ENCODE data around the gene FOXC1. TPM values are rescaled to one million over a fixed set of nuclear protein-coding genes. Genes with fewer than 3 reads are reported as not detected.
A peak's percentile ranks its signal among the peaks of the same experiment; 100 is the strongest.

The FOXC1 gene
- total RNA-seq, 4 donors from 2014 or later, result 0.92 to 3.9 (median 2.0) TPM

GRCh38 chr6:1569377-1569776, 40.3 kb upstream of the FOXC1 start:
- DNase-seq (no peak), ATAC-seq (no peak)
- no peaks in the 10 kb centered on the region for H3K36me3 ChIP-seq
- TF ChIP-seq CTCF (IDR thresholded peaks at IDR 0.05 in 4 of 5, conservative IDR thresholded peaks at IDR 0.05 in 1 of 5) (no peak), POLR2A (IDR thresholded peaks at IDR 0.05) (no peak)
- H3K27ac ChIP-seq, result no peak overlapping the region
- H3K27me3 ChIP-seq, result no peaks in the 10 kb centered on the region
- H3K4me3 ChIP-seq, result no peak overlapping the region
- H3K9me3 ChIP-seq, result no peaks in the 10 kb centered on the region
- in situ Hi-C loops (cut with MboI; ENCODE audit: low sequenced_read_pairs in 4 of 4), result no loop called here
- intact Hi-C loops (cut with DNase I; ENCODE audit: low total_unique reads), result no loop called here
- peaks cover 0 to 3% of the 10 kb centered on the region in 2 donors for H3K4me1 ChIP-seq

- Histone ChIP-seq H3K27ac (no peak overlapping the region), H3K27me3 (no peaks in the 10 kb centered on the region), H3K4me3 (no peak overlapping the region), H3K4me1 (peaks cover 2 to 5% of the 10 kb centered on the region in 2 donors), H3K36me3 (no peaks in the 10 kb centered on the region), H3K9me3 (no peaks in the 10 kb centered on the region)
- intact Hi-C loops (cut with DNase I; ENCODE audit: low total_unique reads) (no loop called here), in situ Hi-C loops (cut with MboI; ENCODE audit: low sequenced_read_pairs in 4 of 4) (no loop called here)
- TF ChIP-seq CTCF (IDR thresholded peaks at IDR 0.05 in 4 of 5, conservative IDR thresholded peaks at IDR 0.05 in 1 of 5) (no peak), POLR2A (IDR thresholded peaks at IDR 0.05) (no peak)
- DNase-seq (no peak), ATAC-seq (no peak)
Measured at GRCh38 chr6:1570848-1571247, 38.9 kb upstream of the FOXC1 start.

- Histone ChIP-seq H3K4me3 (no peak overlapping the region), H3K27me3 (no peaks in the 10 kb centered on the region), H3K4me1 (peaks cover 5 to 6% of the 10 kb centered on the region in 2 donors), H3K9me3 (no peaks in the 10 kb centered on the region), H3K36me3 (no peaks in the 10 kb centered on the region), H3K27ac (no peak overlapping the region)
- DNase-seq, result no peak
- TF ChIP-seq POLR2A (IDR thresholded peaks at IDR 0.05) (no peak), CTCF (IDR thresholded peaks at IDR 0.05 in 4 of 5, conservative IDR thresholded peaks at IDR 0.05 in 1 of 5) (no peak)
- ATAC-seq, result peak; percentile 51 to 63
- intact Hi-C loops (cut with DNase I; ENCODE audit: low total_unique reads) (no loop called here), in situ Hi-C loops (cut with MboI; ENCODE audit: low sequenced_read_pairs in 4 of 4) (no loop called here)
Measured at GRCh38 chr6:1572892-1573291, 36.8 kb upstream of the FOXC1 start.

GRCh38 chr6:1574083-1574761, 35.5 kb upstream of the FOXC1 start:
- intact Hi-C loops (cut with DNase I; ENCODE audit: low total_unique reads) (no loop called here), in situ Hi-C loops (cut with MboI; ENCODE audit: low sequenced_read_pairs in 4 of 4) (no loop called here)
- DNase-seq (no peak), ATAC-seq (no peak)
- H3K4me1 ChIP-seq, result peaks cover 5 to 6% of the 10 kb centered on the region in 2 donors
- H3K9me3 ChIP-seq, result no peaks in the 10 kb centered on the region
- H3K27ac ChIP-seq, result no peak overlapping the region
- no peak overlapping the region for H3K4me3 ChIP-seq
- no peak for TF ChIP-seq POLR2A (IDR thresholded peaks at IDR 0.05)
- no peak for TF ChIP-seq CTCF (IDR thresholded peaks at IDR 0.05 in 4 of 5, conservative IDR thresholded peaks at IDR 0.05 in 1 of 5)
- no peaks in the 10 kb centered on the region for H3K36me3 ChIP-seq
- H3K27me3 ChIP-seq, result no peaks in the 10 kb centered on the region

GRCh38 chr6:1574890-1575209, 34.9 kb upstream of the FOXC1 start:
- no peak for TF ChIP-seq POLR2A (IDR thresholded peaks at IDR 0.05)
- TF ChIP-seq CTCF (IDR thresholded peaks at IDR 0.05 in 4 of 5, conservative IDR thresholded peaks at IDR 0.05 in 1 of 5), result no peak
- no peaks in the 10 kb centered on the region for H3K9me3 ChIP-seq
- no peaks in the 10 kb centered on the region for H3K27me3 ChIP-seq
- peak overlapping the region in 1 of 4 donors; percentile 30 for H3K4me3 ChIP-seq
- ATAC-seq (no peak), DNase-seq (no peak)
- in situ Hi-C loops (cut with MboI; ENCODE audit: low sequenced_read_pairs in 4 of 4) (loop anchor here in 2 of 4 donors (25.0 kb wide), 2 partner anchors 612 to 1162 kb away; no protein-coding TSS in a partner anchor), intact Hi-C loops (cut with DNase I; ENCODE audit: low total_unique reads) (no loop called here)
- no peaks in the 10 kb centered on the region for H3K36me3 ChIP-seq
- peak overlapping the region; percentile 46 to 68 (median 60) for H3K27ac ChIP-seq
- peaks cover 5 to 6% of the 10 kb centered on the region in 2 donors for H3K4me1 ChIP-seq
